HG03196 (cell line): ENCODE results near the gene SNAP91.

Source experiments
- ATAC-seq: cut with Tn5 transposase; IDR thresholded peaks from one replicate; pipeline ENCODE4 v1.9.1; 2021; ENCODE audit not compliant: unreplicated experiment

Gene SNAP91

DNA sequence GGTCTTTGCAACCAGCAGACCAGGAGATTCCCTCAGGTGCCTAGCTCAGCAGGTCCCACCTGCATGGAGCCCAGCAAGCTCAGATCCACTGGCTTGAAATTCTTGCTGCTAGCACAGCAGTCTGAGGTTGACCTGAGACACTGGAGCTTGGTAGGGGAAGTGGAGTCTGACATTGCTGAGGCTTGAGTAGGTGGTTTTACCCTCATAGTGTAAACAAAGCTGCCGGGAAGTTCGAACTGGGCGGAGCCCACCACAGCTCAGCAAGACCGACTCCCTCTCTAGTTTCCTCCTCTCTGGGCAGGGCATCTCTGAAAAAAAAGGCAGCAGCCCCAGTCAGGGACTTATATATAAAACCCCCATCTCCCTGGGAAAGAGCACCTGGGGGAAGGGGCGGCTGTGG is 162.3 kb downstream of the SNAP91 start:
- ATAC-seq: no peak

GRCh38 chr6:83539678-83540077 is 169.2 kb downstream of the SNAP91 start:
- no peak for ATAC-seq

- no peak for ATAC-seq
Measured at GRCh38 chr6:83536647-83537589, 172.0 kb downstream of the SNAP91 start.

DNA sequence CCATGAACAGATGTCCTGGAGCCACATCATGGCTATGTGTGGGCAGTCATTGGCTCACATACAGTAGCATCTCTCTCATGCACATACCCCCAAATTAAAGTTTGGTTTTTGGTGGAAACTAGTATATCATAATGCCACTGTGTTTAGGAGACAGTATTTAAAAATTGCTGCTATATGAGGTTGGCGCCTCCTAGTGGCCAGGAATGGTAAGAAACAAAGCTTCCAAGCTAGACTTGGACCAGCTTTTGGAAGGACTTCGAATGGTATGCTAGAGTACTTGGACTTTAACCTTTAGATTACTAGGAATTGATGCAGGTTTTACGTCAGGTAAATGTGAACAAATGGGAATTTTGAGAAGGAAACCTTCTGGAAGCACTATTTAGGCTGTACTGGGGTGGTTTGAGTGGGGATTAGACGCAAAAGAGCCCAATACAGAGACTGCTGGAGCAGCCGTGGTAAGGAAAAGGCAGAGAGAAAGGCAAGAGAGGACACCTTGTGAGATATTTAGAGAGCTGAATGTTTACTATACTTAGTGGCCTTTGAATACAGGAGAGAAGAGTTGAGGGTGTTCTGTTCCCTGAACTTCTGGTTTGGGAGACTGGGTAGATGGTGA is 172.8 kb downstream of the SNAP91 start:
- ATAC-seq: no peak

- ATAC-seq: no peak
Measured at GRCh38 chr6:83518816-83519480, 190.0 kb downstream of the SNAP91 start.

GRCh38 chr6:83517500-83517899 is 191.4 kb downstream of the SNAP91 start:
- no peak for ATAC-seq

DNA sequence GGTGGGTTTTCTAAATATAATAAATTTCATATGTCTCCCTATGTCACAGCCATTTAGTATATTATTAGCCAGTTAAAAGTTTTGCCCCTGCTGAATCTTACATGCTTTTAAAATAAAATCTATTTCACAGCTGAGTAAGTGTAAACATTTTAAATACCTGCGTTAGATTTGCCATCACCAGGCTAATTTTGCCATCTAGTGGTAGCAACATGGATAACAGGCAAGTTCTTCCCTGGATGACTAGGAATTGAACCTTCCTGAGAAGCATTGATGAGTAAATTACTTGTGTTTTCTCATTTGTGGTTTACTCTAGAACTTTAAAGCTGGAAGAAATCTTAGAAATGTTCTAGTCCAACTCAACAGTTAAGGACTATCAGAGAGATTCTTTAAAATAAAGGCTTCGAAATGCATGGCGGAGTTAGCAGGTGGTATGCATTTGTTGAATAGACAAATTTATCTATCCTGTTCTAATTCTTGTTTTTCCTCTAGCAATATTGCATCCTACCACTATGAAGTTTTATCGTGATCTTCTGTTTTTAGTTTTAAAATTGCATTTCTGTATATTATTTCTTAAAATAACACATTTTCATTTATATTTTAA is 193.9 kb downstream of the SNAP91 start:
- ATAC-seq: no peak

DNA sequence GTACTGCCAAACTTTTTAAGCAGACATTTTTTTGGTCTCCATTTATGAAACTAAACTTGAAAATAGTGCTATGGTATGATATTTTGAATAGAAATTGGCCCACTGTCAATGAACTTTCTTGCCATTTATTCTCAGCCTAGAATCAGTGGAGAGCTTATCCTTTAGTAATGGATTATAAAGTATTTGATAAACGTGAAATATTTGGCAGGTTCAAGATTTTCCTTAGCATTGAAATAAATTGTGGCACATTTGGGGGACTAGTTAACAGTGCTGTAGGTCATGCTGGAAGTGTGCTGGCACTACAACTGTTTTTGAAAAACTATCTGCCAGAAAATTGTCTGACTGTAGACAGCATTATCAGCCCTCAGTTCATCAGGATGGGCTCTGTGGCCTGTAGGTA is 194.4 kb downstream of the SNAP91 start:
- no peak for ATAC-seq

DNA sequence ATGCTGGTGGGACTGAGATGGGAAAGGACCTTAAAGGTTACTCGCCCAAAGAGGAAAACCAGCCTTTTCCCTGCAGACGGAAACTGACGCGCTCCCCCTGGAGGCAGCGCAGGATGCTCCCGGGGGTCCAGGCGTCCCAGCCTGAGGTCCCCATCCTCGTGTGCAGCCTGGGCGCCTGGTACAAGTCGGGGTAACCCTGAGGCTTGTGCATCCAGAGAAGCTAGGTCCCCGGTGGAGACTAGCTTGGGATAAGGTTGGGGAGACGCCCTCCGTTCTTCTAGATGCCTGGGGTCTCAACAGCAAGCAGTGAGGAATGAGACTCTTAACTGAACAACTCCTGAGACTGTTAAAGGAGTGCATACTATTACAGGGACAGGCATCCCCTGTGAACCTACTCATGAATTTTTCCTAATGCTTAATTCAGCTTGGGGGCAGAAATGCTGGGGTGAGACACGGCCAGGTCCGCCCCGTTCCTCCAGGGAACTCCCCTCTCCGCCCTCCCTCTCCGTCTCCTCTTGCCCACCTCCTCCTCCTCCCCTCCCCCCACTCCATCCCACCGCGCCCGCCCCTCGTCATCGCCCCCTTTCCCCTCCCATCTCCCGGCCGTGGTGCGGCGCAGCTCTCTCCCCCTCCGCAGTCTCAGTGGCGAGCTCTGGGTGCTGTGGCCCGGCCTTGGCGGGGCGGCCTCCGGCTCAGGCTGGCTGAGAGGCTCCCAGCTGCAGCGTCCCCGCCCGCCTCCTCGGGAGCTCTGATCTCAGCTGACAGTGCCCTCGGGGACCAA is 196.8 kb downstream of the SNAP91 start, which contains the start of gene PRSS35:
Gene PRSS35 (plus strand): TSS at position 634 of the 781 bp plus-strand sequence. CDS start 10,908 bp downstream, outside the sequence.
- ATAC-seq: no peak

DNA sequence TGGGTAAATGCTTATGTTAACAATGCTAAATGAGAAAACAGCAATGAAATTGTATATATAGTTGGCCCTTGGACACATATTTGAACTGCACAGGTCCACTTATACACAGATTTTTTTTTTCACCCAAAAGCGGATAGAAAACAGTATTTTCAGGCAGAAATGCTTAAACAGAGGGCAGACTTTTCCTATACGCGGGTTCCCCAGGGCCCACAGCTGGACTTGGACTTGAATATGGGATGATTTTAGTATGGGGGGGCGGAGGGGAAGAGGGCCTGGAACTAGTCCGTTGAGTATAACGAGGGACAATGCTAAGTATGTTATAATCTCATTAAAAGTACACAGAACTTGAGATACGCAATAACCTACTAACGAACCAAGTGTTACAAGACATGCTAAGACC is 197.6 kb downstream of the SNAP91 start:
- no peak for ATAC-seq

DNA sequence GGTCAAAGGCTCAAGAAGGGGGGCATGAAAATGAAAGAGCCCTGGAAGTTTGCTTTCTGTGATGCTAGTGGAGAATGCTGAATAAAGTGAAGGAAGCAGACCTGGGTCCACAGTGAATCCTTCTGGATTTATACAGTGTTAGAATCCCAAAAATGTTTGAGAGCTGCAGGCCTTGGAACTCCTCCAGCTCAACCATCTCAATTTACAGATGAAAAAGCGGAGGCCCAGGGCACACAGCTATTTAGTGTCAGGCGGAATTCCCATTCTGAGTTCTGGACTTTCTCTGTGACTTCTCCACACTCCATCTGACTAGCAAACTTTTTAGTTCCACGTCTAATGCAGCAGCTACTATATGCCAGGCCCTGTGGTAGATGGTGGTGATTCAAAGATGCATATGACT is 198.1 kb downstream of the SNAP91 start:
- no peak for ATAC-seq

DNA sequence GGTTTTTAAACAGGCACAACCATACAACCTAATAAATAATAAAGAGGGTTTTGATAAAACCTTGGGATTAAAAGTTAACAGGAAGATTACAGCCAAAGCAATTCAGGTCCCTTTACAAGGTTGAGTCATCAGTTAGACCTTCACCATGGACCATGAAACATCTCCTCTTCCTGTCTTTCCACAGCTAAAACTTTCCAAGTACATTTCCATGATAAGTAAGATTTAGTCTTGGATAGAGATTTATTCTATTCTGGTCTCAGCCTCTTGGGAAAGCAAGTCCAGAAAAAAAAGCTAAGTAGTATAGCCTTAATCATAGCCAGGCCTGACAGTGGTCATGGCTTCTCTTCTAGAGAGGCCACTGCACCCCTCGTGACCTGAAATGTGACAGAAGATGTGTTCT is 199.5 kb downstream of the SNAP91 start:
- no peak for ATAC-seq

DNA sequence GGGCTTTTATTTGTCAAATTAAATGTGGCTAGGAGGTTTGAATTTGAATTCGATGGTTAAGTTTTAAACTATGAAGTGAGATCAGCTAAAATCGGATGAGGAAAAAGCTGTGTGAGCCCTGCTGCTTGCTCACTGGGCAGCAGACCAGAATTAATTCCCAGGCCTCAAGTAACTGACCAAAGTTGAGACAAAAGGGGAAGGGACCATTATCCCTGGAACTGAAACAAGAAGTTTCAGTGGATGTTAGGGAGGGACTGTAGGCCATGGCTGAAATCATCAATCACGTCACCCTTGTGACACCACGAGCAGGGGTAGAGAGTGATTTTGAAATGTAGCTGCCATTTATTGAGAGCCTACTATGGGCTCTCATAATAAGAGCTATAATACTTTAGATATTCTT is 203.5 kb downstream of the SNAP91 start:
- ATAC-seq: no peak
